GM13977 (cell line): ENCODE results near the gene ZNRF4.

Experiments used
- DNase-seq: peaks from one replicate; pipeline ENCODE4 v3.0.0; 2012; ENCODE audit warnings: low spot score
- CTCF ChIP-seq: IDR thresholded peaks from 2 replicates; pipeline ENCODE4 v1.5.1; 2012; ENCODE audit warnings: mild to moderate bottlenecking, control low read depth; ENCODE audit not compliant: insufficient read depth; ENCODE audit errors: extremely low read depth, missing control alignments
- in situ Hi-C: fragments of 300-500 bp; cut with MboI; formaldehyde crosslinking; loops from one replicate; pipeline ENCODE4 v1.12.0; 2022; ENCODE audit warnings: low sequenced_read_pairs, low pct_unique_long_range_greater_than_20kb, mixed read lengths, inconsistent platforms; ENCODE audit not compliant: unreplicated experiment

Gene ZNRF4

GRCh38 chr19:5487222-5487621 is 32.0 kb downstream of the ZNRF4 start:
- TF ChIP-seq CTCF: no peak
- in situ Hi-C loops: no loop called here
- no peak for DNase-seq

- no peak for TF ChIP-seq CTCF
- DNase-seq: no peak
- in situ Hi-C loops: no loop called here
These were observed 34.3 kb downstream of the ZNRF4 start for GRCh38 chr19:5489551-5489950.

- in situ Hi-C loops: no loop called here
- no peak for TF ChIP-seq CTCF
- DNase-seq: no peak
These were observed 36.3 kb downstream of the ZNRF4 start for GRCh38 chr19:5491565-5491964.

- DNase-seq: no peak
- in situ Hi-C loops: no loop called here
- no peak for TF ChIP-seq CTCF
These were observed 37.0 kb downstream of the ZNRF4 start for GRCh38 chr19:5492281-5492634.

- in situ Hi-C loops: no loop called here
- DNase-seq: no peak
- no peak for TF ChIP-seq CTCF
These were observed 37.6 kb downstream of the ZNRF4 start for GRCh38 chr19:5492635-5493409.

- DNase-seq: no peak
- in situ Hi-C loops: no loop called here
- no peak for TF ChIP-seq CTCF
These were observed 39.6 kb downstream of the ZNRF4 start for GRCh38 chr19:5494773-5495172.
